HG03457 (cell line): ENCODE measurements around the gene ADM2.
"Not testable (repeated sequence)": the region's sequence is repeated elsewhere in the genome, so short reads cannot be mapped to it uniquely, and the experiment has no call there.

ENCODE experiments used
- ATAC-seq: cut with Tn5 transposase; IDR thresholded peaks from one replicate; pipeline ENCODE4 v1.9.1; 2021; ENCODE audit warnings: moderate number of reproducible peaks; ENCODE audit not compliant: unreplicated experiment

The ADM2 gene

DNA sequence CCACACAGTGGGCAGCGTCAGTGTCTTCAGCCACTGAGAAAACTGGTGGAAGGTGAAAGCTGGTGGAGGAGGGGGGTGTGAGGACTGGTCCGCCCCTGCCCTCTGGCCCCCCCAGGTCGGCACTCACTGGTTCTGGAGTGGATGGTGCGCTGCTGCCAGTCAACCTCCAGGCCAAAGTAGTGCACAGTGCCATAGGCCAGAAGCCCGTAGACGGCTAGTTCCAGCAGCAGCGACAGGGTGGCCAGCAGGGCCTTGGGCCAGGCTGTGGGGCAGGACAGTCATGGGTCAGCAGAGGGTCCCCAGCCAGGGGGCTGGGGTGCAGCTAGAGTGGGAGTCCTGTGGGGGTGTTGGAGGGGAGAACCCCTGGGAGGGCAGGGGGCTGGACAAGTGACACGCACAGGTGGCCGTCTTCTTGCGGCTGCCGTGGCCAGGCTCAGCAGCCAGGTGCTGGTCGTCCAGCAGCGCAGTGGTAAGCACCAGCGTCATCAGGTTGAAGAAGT, 24.0 kb downstream of the ADM2 start:
- ATAC-seq = no peak

DNA sequence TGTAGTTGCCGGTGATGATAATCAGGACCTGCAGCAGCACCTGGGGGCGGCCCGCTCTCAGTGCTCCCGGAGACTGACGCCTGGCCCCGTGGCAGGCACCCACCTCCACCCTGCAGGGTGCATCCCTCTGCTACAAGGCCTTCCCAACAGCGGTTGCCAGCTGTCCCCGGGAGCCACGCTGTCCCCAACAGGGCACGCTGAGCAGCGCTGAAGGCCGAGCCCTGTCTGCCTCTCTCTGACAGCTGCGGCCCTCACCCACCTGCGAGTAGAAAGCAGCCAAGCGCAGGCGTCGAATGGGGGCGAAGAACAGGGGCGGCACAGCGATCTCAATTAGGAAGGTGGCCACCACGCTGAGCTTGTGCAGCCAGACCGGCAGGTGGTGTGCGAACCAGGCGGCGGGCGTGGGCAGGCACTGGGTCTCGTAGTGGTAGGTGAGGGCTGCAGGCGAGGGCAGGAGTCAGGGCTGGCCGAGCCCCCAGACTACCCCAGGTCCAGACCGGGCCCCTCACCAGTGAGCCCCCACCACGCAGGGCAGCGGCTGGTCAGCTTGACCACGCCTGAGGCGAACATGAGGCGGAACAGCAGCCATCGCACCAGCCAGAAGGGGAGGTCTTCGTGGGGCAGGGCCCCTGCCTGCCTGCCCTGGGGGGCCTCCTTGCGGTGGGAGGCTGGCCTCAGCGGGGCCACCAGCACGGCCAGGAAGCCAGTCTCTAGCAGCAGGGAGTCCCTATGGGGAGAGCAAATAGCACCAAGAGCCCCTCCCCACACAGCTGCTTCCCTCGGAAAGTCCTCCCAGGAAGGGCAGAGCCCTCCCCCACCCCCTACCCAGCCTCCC, 24.6 kb downstream of the ADM2 start:
- no peak for ATAC-seq

- ATAC-seq = peak; percentile 5
Observed at GRCh38 chr22:50506611-50507420, 25.5 kb downstream of the ADM2 start.

DNA sequence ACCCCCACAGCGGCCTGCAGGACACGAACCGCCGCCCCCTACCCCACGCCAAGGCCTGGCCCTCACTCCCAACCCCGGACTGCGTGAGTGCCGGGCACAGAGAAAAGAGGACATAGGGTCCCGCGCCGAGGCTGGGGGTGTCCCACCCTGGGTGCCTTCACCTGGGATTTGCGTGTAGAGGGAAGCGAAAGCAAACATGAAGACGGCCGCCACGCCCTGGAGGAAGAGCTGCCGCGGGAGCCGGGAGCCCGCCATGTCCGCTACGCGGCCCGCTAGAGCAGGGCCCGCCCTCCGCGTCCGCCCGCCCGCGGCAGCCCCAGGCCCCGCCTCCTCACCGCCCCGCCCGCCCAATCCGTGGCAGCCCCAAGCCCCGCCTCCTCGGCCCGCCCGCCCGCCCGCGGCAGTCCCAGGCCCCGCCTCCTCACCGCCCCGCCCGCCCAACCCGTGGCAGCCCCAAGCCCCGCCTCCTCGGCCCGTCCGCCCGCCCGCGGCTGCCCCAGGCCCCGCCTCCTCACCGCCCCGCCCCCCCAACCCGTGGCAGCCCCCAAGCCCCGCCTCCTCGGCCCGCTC, 26.2 kb downstream of the ADM2 start, which contains the start of gene LMF2:
LMF2 (minus strand) TSS at position 282 of the 570 bp plus-strand sequence; CDS start at position 255, 27 bp downstream.
- ATAC-seq = peak; percentile 42

GRCh38 chr22:50507991-50508884, 26.9 kb downstream of the ADM2 start, which contains the start of gene NCAPH2:
NCAPH2 (plus strand) TSS chr22:50508224; CDS start chr22:50508338, 114 bp downstream.
- ATAC-seq = peak; percentile 37

DNA sequence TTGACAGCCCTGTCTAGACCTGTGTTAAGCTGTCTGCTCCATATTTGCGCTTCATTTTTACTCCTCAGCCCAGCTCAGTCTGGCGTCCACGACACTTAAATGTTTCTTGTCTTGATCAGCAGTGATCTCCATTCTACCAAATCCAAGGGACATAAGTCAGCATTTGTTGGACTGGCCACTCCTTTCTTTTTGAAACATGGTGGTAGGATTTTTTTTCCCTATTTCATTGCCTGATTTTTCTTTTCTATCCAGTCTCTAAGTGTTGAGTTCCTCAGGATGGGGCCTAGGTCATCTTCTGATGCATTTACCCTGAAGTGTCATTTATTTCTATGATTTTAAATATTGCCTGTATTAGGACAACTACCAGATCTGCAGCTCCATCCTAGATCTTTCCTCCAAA, 27.6 kb downstream of the ADM2 start:
- ATAC-seq = no peak

DNA sequence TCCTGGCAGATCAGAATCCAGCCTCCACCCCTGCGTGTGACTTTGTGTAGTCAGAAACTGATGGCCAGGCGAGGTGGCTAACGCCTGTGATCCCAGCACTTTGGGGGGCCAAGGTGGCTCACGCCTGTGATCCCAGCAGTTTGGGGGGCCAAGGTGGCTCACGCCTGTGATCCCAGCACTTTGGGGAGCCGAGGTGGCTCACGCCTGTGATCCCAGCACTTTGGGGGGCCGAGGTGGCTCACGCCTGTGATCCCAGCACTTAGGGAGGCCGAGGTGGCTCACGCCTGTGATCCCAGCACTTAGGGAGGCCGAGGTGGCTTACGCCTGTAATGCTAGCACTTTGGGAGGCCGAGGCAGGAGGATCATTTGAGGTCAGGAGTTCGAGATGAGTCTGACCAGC, 31.8 kb downstream of the ADM2 start:
- ATAC-seq = no peak

DNA sequence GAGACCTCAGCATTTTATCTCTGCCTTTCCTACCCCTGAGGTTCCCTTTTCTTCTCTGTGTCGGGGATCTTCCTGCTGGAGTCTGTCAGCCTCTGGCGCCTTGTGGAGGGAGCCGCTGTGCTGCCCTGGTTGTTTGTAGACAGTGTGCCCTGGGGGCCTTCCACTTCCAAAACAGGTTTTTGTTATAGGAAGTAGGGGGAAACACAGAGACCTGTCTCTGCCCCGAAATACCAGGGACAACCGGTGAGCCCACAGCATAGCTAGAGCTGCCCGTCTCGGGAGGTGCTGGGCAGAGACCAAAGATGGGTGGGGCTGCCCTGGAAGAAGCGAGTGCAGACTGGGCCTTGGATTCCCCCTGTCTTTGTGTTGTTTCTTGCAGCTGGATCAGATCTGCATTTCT, 34.7 kb downstream of the ADM2 start:
- ATAC-seq = no peak

GRCh38 chr22:50516891-50517290, 35.5 kb downstream of the ADM2 start:
- no peak for ATAC-seq

- no peak for ATAC-seq
Observed at GRCh38 chr22:50517495-50518260, 36.3 kb downstream of the ADM2 start.

DNA sequence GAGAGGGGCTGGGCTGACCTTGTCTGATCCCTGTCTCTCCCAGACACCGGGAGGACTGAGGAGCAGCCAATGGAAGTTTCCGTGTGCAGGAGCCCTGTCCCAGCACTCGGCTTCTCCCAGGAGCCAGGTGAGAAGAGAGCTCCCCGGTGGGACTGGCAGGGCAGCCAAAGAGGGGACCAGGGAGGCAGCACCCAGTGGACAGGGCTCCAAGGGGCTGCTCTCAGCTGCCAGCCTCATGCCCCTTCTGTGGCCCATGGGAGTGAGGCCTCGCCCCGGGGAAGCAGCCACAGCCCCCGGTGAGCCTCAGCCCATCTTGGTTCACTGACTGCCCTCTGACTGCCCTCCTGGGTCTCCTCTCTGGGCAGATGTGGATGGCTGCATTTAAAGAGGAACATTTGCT, 37.3 kb downstream of the ADM2 start:
- ATAC-seq = no peak

DNA sequence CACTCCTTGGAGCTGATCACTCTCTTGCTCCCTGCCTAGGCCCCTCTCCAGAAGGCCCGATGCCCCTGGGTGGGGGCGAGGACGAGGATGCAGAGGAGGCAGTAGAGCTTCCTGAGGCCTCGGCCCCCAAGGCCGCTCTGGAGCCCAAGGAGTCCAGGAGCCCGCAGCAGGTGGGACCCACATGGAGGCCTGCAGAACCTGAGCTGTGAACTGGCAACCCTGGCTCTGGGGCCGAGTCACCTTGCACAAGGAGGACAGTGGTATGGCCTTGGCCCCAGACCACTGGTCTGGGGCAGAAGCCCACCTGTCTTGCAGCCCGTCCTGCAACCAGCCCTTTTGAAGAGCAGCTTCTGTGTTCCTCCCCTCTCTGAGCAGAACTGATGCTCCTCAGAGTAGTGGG, 37.8 kb downstream of the ADM2 start:
- no peak for ATAC-seq

- ATAC-seq = not testable (repeated sequence)
Observed at GRCh38 chr22:50520184-50520583, 38.8 kb downstream of the ADM2 start.

GRCh38 chr22:50520826-50521453, 39.6 kb downstream of the ADM2 start:
- no peak for ATAC-seq

DNA sequence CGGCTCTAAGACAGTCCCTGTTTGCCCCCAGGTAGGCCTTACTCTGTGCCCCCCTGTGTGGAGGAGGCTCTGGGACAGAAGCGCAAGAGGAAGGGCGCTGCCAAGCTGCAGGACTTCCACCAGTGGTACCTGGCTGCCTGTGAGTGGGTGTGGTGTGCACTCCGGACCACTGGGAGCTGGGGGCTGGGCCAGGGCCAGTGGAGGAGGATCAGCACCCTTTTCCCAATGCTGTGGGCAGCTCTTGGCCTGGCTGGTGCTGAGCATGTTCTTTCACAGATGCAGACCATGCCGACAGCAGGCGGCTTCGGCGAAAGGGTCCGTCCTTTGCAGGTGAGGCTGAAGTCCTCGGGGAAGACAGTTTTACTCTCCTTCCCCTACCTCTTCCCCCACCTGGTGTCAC, 40.4 kb downstream of the ADM2 start:
- no peak for ATAC-seq

DNA sequence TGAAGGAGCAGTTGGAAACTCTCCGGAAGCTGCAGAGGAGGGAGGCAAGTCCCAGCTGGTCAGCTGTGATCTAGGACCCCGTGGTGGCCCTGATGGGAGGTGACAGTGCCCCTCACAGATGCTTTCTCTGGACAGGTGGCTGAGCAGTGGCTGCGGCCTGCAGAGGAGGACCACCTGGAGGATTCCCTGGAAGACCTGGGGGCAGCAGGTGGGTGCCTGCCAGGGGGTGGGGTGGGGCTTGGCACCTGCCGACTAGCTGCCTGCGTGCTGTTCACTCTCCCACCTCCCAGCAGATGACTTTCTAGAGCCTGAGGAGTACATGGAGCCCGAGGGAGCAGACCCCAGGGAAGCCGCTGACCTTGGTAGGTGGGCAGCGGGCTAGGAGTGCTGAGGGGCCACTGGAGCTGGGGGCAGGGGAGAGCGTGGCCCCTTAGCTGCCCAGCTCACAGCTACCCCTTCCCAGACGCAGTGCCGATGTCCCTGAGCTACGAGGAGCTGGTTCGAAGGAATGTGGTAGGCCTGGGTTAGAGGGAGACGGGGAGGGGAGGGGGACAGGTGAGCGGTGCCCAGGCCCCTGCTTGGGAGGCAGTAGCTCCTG, 41.0 kb downstream of the ADM2 start:
- ATAC-seq = no peak

DNA sequence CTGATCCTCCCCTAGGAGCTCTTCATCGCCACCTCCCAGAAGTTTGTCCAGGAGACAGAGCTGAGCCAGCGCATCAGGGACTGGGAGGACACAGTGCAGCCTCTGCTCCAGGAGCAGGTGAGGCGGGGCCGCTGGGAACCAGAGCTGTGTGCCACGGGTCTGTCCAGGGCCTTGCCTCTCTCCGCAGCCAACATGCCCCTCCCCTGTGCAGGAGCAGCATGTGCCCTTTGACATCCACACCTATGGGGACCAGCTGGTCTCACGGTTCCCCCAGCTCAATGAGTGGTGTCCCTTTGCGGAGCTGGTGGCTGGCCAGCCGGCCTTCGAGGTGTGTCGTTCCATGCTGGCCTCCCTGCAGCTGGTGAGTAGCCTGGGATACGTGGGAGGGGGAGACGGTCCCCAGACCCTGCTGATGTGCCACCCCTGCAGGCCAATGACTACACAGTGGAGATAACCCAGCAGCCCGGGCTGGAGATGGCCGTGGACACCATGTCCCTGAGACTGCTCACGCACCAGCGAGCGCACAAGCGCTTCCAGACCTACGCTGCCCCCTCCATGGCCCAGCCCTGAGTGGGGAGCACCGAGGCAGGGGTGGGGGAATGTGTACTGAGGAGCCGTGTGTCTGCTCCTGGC, 41.6 kb downstream of the ADM2 start:
- no peak for ATAC-seq

DNA sequence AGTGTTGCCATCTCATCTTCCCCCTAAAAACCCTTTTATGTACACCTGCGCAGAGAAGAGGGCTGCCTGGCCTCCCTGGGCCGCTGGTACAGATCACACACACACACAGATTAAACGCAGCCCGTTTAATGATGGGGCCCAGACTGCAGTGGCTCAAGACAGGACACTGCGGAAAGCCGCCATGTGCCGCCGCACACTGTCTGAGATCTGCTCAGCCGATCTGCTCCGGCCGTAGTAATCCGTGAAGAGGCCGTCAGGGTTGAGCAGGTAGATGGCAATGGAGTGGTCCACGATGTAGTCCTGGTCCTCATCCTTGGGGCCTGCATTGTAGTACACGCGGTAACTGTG, 42.1 kb downstream of the ADM2 start:
- ATAC-seq = no peak
